ENCODE data around the gene LUZP4. TPM values are rescaled to one million over a fixed set of nuclear protein-coding genes. Genes with fewer than 3 reads are reported as not detected.

LUZP4 gene
- total and polyA plus RNA-seq, 2 of the 8 experiments (the other 6 are each of a cell fraction or from before 2014, with no cell fraction given), result 0.17 TPM; not detected in 1

- H3K79me2 ChIP-seq (ENCODE audit: control insufficient read depth in 1 of 2, insufficient read depth in 2 of 2, low read length in 2 of 2), result no peaks in the 10 kb centered on the region
- no peaks in the 10 kb centered on the region for H3K4me1 ChIP-seq (replicated peaks in 1 of 4; ENCODE audit: control insufficient read depth in 3 of 4, insufficient read depth in 4 of 4, low read length in 3 of 4)
- TF ChIP-seq GABPA (IDR thresholded peaks at IDR 0.05; ENCODE audit: borderline replicate concordance, insufficient read depth, low read length) (no peak), SUZ12 (IDR thresholded peaks at IDR 0.05; ENCODE audit: low read length) (no peak), TBP (IDR thresholded peaks at IDR 0.05; ENCODE audit: low read depth, low read length) (no peak), TEAD4 (IDR thresholded peaks at IDR 0.05; ENCODE audit: low read depth, low read length) (no peak), CBX5 (IDR thresholded peaks at IDR 0.05; ENCODE audit: low read depth, low read length) (no peak), CHD1 (IDR thresholded peaks at IDR 0.05; ENCODE audit: low read depth, low read length) (no peak)
- TF ChIP-seq, protein P1, sequence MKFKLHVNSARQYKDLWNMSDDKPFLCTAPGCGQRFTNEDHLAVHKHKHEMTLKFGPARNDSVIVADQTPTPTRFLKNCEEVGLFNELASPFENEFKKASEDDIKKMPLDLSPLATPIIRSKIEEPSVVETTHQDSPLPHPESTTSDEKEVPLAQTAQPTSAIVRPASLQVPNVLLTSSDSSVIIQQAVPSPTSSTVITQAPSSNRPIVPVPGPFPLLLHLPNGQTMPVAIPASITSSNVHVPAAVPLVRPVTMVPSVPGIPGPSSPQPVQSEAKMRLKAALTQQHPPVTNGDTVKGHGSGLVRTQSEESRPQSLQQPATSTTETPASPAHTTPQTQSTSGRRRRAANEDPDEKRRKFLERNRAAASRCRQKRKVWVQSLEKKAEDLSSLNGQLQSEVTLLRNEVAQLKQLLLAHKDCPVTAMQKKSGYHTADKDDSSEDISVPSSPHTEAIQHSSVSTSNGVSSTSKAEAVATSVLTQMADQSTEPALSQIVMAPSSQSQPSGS (IDR thresholded peaks at IDR 0.05; ENCODE audit: low read length), result no peak
- ChIA-PET CTCF (ENCODE audit: partially characterized antibody) (interaction anchor here (0.6 to 1.2 kb wide), 2 partner anchors 12 to 27 kb away, joined by 6 read pairs; no protein-coding TSS in a partner anchor), POLR2A (ENCODE audit: partially characterized antibody) (no interaction called here)
- H3K79me1 ChIP-seq (ENCODE audit: low read depth, low read length), result no peaks in the 10 kb centered on the region
- no peak overlapping the region for H4K5ac ChIP-seq (ENCODE audit: insufficient read length, low read depth, low read length)
- no peak for DNase-seq (ENCODE audit: low read depth in 1 of 2, low spot score in 2 of 2)
- no peak overlapping the region for H2BK20ac ChIP-seq (ENCODE audit: low read length)
- H3K23ac ChIP-seq (ENCODE audit: insufficient read length), result no peak overlapping the region
- no peak overlapping the region for H2AFZ ChIP-seq (ENCODE audit: low read length)
- no peak overlapping the region for H2BK120ac ChIP-seq (replicated peaks; ENCODE audit: low read depth, low read length)
- H3K27me3 ChIP-seq (replicated peaks in 1 of 4; ENCODE audit: control insufficient read depth in 3 of 4, extremely low read depth in 1 of 4, insufficient read depth in 3 of 4, low read length in 3 of 4), result peaks cover 0 to 1% (median under 1%) of the 10 kb centered on the region in 4 experiments; a peak in 2 of 7 replicates
- H2BK12ac ChIP-seq (ENCODE audit: low read depth, low read length), result no peak overlapping the region
- H3K14ac ChIP-seq (ENCODE audit: insufficient read length), result no peak overlapping the region
- H3K4me2 ChIP-seq (ENCODE audit: insufficient read depth in 1 of 2, low read depth in 2 of 2, low read length in 2 of 2), result no peak overlapping the region
- no peak overlapping the region for H4K8ac ChIP-seq (ENCODE audit: extremely low read depth, insufficient read depth, low read length)
- no peak overlapping the region for H2BK15ac ChIP-seq (ENCODE audit: low read length)
- FAIRE-seq, result no peak
- WGBS, 2 experiments (ENCODE audit: extremely low coverage in 1 of 2, insufficient coverage in 1 of 2, insufficient read length in 1 of 2, insufficient replicate concordance in 2 of 2, low coverage in 1 of 2, low lambda C conversion rate in 2 of 2, missing lambda C conversion rate in 1 of 2), result 92% methylated on average over 10 of the region's 10 CpGs; no CpG with 5 or more reads in 1 of the 2 experiments
- no peaks in the 10 kb centered on the region for H3K23me2 ChIP-seq (ENCODE audit: low read depth, low read length)
- H3K4me3 ChIP-seq (ENCODE audit: extremely low read depth in 1 of 4, insufficient read depth in 2 of 4, low read depth in 3 of 4, low read length in 4 of 4), result no peak overlapping the region
- no peaks in the 10 kb centered on the region for H4K20me1 ChIP-seq (replicated peaks in 1 of 2; ENCODE audit: control insufficient read depth in 1 of 2, insufficient read depth in 2 of 2, low read length in 2 of 2)
- H3K9me3 ChIP-seq (ENCODE audit: insufficient read depth in 2 of 2, low read depth in 1 of 2, low read length in 1 of 2), result no peaks in the 10 kb centered on the region
- no peak overlapping the region for H2BK5ac ChIP-seq (ENCODE audit: low read depth, low read length)
- H3K56ac ChIP-seq (replicated peaks; ENCODE audit: insufficient read length, low read depth, low read length), result no peak overlapping the region
- H3K27ac ChIP-seq (ENCODE audit: low read depth, low read length), result no peak overlapping the region
- no peak overlapping the region for H3K18ac ChIP-seq (ENCODE audit: extremely low read depth, low read length)
- H3K36me3 ChIP-seq (ENCODE audit: control insufficient read depth in 2 of 4, insufficient read depth in 4 of 4, low read length in 3 of 4), result no peaks in the 10 kb centered on the region
- H3K9ac ChIP-seq (replicated peaks in 1 of 4; ENCODE audit: extremely low read depth in 1 of 4, low read depth in 3 of 4, low read length in 3 of 4), result no peak overlapping the region
- no peak overlapping the region for H4K91ac ChIP-seq (replicated peaks; ENCODE audit: insufficient read length, low read length)
- H3K4ac ChIP-seq (replicated peaks; ENCODE audit: insufficient read length, low read depth, low read length), result no peak overlapping the region
- no peak overlapping the region for H2AK5ac ChIP-seq (ENCODE audit: low read depth, low read length)
Measured at GRCh38 chrX:115350711-115351381, 61.3 kb downstream of the LUZP4 start.
